NCI-H1436 treated with DMSO at 0.1 percent for 48 hours (cell line): ENCODE results near the gene ATP6V1F.
"Not testable (repeated sequence)": the region's sequence is repeated elsewhere in the genome, so short reads cannot be mapped to it uniquely, and the experiment has no call there.

Experiments
- DNase-seq: peaks from one replicate; lab custom pipeline; 2025; lab: John Stamatoyannopoulos, UW

The ATP6V1F gene

GRCh38 chr7:128903621-128904361, 41.1 kb downstream of the ATP6V1F start:
- no peak for DNase-seq

- no peak for DNase-seq
These were observed 41.9 kb downstream of the ATP6V1F start for GRCh38 chr7:128904381-128905197.

- DNase-seq, result no peak
These were observed 43.5 kb downstream of the ATP6V1F start for GRCh38 chr7:128906001-128906765.

GRCh38 chr7:128906766-128907559, 44.3 kb downstream of the ATP6V1F start:
- no peak for DNase-seq

- no peak for DNase-seq
These were observed 46.3 kb downstream of the ATP6V1F start for GRCh38 chr7:128908750-128909624.

GRCh38 chr7:128909625-128910568, 47.2 kb downstream of the ATP6V1F start:
- DNase-seq, result no peak

- no peak for DNase-seq
These were observed 47.9 kb downstream of the ATP6V1F start, which contains the start of gene KCP for GRCh38 chr7:128910569-128910945. TSS of gene KCP (minus strand) at chr7:128910709. CDS start at chr7:128910676, 33 bp downstream.

- DNase-seq, result no peak
These were observed 48.9 kb downstream of the ATP6V1F start for GRCh38 chr7:128911423-128912031.

GRCh38 chr7:128912281-128912680, 49.6 kb downstream of the ATP6V1F start:
- no peak for DNase-seq

- not testable (repeated sequence) for DNase-seq
These were observed 50.2 kb downstream of the ATP6V1F start for GRCh38 chr7:128912709-128913495.

GRCh38 chr7:128913870-128914565, 51.4 kb downstream of the ATP6V1F start:
- DNase-seq, result no peak

GRCh38 chr7:128914566-128915151, 52.0 kb downstream of the ATP6V1F start:
- no peak for DNase-seq

GRCh38 chr7:128915271-128915819, 52.7 kb downstream of the ATP6V1F start:
- no peak for DNase-seq
